Hypothalamus (tissue), 51 donors: ENCODE data around the gene CPT1A.

ENCODE experiments used
- DNase-seq, 51 donors: peaks; one replicate each; lab custom pipeline; 2025; lab: John Stamatoyannopoulos, UW

Gene CPT1A

DNA sequence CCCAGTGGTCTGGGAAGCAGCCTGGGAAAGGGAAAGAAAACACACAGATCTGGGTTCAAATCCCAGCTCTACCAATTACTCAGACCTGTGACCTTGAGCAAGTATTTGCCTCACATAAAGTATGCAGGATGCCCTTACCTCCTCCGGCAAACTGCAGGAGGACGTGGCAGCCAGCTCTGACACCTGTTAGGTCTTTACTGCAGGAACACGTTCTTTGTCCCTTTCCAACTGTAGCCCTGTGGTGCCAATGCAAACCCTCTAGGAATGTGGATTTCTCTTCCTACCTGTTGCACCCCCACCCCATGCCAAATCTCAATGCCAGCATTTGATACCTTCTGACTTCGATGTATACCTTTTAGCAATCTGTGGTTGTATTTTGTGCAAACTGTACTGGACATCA is 6.0 kb downstream of the CPT1A start:
- no peak for DNase-seq

DNA sequence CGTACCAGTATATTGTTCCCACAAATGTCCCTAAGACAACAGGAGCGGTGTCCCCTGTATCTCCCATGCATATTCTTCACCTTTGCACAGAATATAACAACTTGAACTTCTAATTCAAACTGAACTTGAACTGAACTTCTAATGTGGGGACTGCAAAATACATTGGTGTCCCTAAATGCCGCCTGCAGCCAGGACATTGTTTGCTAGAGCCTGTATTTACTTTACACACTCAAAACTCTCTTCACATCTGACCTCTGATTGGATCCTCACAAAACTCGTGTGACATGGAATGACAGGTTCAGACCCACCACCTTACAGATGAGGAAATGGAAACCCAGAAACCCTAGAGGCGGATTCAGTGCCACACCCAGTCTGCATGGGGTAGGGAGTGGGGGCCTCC is 6.4 kb downstream of the CPT1A start:
- DNase-seq, result no peak

DNA sequence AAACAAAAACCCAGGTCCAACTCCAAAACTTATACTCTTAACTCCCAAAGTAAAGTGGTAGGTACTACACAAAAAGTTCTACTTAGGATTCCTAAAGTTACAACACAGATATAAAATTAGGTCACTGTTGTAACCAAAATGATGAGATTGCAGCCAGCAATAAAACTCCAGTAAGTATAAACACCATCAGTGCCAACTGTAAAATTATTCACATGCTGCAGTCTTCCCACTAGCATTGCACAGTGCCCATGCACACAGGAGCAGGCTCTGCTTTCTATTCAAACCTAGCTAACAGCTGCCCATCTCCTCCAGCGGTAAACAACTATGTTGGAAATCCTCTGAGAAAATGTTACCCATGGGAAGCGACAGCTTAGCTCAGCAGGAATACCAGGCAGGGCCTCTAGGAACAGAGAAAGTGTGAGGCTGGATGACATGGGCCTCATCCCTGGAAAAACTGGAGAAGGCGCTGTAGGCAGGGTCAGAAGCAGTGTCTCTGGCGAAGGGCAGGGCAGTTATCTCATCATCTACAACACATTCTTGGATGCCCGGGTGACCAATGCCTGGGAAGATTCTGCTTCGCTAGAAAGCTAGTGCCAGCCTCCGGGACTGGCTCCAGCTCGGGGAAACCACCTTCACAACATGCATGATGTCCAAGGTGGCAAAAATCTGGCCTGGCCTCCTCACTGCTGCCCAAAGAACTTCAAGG is 9.1 kb downstream of the CPT1A start:
- peak in 1 of 51 donors; percentile 11 for DNase-seq

DNA sequence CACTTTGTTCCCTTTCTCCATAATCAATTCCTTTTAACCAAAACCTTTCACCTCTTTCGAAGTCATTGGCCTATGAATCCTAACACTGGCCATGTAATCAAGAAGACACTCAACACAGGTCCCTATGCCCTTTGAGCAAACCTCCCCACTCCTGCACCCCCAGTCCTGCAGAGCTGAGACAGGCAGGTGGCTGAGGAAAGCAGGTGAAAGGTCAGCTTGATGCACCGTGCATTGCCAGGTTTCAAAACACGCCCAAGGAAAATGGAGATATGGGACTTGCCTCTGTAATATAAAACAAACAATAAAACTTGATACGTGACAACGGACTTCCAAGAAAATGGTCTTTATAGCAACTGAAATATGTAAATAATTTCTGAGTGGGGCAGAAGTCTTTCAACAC is 10.6 kb downstream of the CPT1A start:
- DNase-seq, result no peak

DNA sequence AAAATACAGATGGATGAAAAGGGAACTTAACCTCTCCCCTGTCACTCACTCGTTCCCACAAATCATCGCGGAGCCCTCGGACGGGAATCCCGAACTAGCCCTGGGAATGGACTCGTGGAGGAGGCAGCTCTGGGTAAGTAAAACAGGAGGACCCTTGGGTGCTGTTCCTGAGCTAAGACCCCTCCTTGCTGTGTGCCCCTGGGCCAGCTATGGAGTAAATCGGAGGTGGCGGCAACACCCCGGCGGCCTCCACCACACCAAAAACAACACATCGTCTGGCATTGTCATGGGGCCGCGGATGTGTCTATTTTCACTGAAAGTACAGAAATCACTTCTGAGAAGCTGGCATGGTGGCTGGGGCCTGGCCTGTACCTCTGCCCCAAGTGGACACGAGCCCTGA is 12.1 kb downstream of the CPT1A start:
- DNase-seq, result no peak

DNA sequence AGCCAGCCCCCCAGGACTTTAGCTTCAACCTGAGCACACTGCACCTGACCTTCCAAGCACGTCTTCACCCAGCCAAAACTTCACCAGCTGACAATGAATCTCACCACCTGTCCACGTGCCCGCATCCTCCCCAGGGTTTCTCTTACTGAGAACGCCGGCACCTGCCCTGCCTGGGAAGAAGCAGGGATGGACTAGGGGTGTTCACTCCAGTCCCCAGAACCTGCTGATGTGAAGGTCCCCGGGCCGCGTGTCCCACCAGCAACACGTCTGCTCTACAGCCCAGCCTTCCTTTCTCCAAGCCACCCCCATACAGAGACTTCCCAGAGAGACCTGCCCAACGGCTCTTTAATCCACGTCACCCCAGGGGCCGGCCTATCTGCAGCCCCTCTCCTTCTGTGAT is 12.8 kb downstream of the CPT1A start:
- no peak for DNase-seq

DNA sequence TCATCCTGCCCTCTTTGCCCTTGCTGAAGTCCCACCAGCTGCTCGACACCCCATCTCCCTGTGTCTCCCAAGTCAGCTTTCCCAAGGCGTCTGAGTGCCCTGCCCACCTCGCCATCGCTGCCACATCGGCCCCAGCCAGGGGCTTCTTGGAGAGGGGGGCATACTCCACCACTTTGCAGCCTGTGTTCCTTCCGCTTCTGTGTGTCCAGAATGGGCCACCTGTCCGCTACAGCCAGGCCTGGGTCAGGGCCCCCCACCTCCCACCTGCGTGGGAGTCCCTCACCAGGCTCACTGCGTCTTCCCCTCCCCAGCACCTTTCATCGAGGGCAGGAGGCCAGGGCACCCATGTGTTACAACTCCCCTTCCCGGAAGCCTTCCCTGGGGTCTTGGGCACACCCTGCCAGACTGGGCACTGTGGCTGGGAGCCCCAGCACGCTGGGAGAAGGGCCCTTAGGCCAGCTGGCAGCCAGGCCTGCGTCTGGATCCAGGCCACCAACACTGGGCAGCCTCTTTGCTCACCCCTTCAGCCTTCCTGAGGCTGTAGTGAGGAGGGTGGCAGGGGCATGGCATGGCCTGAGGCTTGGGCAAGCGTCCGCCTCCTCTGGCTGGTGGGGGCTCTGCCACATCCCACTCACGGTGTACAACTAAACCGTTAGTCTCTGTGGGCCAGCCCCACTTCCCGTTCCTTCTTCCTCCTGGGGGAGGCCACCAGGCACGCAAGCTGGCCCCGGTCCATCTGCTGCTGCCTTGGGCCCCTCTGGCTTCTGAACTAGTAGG is 13.4 kb downstream of the CPT1A start:
- peak in 19 of 51 donors; percentile 12 to 60 (median 35) for DNase-seq

DNA sequence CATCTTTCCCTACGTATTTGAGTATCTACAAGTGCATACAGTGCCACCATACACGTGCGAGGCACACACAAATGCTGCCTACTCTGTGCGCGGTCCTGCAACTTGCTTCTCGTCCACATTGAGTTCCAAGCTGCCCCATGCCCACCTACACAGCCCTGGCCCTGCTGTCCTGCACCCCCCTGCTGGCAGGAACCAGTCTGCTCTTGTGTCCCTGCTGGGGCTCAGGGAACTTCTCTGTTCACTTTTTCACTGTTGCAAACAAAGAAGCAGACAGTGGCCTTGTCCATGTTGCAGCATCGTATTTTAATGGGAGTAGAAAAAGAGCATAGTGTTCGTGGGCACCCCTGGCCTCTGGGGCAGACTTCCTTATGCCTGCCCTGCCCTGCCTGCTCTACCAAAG is 14.0 kb downstream of the CPT1A start:
- DNase-seq, result peak in 1 of 51 donors; percentile 10

DNA sequence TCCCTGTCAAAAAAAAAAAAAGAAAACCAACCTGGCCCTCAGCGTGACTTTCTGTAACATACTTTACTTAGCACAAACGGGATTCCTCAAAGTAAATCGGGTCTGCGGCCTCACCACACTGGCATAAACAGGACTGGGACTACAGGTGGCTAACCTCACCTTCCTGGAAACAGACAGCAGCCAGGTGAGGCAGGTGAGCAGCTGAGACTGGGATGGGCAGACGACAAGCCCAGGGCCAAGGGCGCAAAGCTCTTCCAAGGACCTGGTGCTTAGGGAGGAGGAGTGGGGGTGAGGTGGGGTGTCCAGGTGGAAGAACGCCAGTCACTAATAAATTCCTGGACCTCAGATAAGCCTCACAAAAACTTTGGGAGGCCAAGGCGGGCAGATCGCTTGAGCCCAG is 15.0 kb downstream of the CPT1A start:
- no peak for DNase-seq

DNA sequence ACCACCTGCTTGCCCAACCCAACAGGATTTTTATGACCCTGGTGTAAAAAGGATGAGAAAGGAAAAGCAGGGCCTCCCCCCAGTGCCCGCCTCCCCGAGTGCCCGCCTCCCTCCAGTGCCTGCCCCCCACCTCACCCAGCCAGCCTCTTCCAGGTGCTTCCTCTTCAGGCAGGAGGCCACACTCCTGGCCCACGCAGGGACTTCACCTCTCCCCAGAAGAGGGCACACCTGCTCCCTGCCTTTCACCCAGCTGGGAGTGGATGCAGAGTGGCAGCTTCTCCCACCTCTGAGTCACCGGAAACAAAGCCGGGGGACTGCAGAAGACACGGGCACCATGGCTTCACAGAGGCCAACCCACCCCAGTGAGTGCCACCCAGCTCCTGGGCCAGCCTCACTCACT is 16.1 kb downstream of the CPT1A start:
- no peak for DNase-seq

DNA sequence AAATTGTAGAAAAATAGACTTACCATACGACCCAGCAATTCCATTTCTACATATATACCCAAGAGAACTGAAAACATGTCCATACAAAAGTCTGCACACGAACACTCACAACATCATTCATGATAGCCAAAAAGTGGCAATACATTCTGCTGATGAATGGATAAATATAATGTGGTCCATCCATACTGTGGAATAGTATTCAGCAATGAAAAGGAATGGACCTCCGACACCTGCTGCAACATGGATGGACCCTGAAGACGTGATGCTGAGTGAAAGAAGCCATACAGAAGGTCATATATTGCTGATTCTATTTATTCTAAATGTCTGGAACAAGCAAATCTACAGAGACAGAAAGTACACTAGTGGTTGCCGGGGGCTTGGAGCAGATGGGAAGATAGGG is 19.2 kb downstream of the CPT1A start:
- no peak for DNase-seq

DNA sequence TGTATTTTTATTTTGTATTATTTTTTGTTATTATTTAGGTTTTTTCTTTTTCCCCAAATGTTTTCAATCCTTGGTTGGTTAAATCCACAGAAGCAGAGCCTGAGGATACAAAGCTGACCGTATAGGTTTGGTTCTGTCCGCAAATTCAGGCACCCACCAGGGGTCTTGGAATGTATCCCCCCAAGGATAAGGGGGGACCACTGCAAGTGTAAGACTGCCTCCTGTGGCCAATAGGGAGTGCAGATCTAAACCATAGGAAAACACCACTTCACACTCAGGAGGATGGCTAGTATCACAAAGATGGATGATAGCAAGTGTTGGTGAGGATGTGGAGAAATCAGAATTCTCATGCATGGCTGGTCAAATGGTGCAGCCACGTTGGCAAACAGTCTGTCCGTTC is 20.0 kb downstream of the CPT1A start:
- no peak for DNase-seq

DNA sequence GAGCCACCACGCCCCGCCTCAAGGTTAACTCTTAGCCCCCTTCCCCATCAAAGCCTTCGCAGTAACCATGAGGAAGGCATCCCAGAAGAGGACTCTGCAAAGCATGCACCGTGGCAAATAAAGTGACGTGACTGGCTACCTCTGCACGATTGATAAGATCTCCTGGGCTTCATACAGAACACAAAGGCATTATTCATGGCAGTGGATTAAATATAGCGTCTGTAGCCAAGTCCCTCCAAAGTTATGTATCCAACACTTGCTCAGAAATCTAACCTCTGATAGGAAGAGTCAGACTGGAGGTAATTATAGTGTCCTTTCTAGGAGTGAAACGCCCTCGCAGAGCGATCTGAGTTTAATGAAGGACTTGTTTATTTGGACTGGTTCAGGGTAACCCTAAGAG is 22.4 kb downstream of the CPT1A start:
- no peak for DNase-seq

DNA sequence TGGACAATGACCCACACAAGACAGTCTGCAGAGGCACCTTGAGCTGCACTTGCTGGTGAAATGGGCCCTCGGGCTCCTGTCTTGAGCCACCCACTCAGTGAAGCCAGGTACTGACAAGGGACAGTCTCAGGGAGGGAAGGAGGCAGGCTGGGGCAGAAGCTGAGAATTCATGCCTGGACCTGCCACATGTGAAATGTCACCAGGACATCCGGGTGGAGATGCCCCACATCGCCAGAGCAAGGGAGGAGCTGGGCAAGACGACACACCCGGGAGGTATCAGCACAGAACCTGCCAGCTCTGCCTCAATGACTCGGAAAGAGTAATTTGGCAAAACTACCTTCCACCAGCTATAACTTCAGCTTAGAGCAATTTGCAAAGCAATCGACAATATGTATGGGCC is 23.5 kb downstream of the CPT1A start:
- no peak for DNase-seq

DNA sequence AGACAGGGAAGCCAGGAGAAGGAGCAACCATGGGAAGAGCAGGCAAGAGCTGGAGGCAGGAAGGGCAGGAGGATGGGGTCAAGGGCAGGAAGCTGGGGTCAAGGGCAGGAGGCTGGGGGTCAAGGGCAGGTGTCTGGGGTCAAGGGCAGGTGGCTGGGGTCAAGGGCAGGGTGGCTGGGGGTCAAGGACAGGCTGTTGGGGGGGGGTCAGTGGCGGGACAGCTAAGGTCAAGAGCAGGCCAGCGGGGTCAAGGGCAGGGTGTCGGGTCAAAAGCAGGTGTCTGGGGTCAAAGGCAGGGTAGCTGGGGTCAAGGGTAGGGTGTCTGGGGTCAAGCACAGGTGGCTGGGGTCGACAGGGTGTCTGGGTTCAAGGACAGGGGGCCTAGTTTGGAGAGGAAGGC is 24.2 kb downstream of the CPT1A start:
- no peak for DNase-seq

DNA sequence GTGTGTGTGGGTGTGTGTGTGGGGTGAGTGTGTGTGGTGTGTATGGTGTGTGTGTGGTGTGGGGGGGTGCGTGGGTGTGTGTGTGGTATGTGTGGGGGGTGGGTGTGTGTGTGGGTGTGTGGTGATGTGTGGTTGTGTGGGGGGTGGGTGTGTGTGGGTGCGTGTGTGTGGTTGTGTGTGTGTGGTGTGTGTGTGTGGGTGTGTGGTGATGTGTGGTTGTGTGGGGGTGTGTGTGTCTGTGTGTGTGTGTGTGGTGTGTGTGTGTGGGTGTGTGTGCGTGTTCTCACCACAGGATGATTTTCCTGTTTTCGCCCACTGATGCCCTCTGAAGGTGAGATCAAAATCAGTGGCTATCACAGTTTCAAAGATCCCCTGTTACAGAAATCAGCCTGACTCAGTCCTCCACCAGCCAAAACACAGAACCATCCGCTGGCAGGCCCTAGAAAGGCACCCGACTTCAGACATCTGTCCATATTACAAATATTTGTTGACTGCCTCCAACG is 24.7 kb downstream of the CPT1A start:
- DNase-seq, result no peak

DNA sequence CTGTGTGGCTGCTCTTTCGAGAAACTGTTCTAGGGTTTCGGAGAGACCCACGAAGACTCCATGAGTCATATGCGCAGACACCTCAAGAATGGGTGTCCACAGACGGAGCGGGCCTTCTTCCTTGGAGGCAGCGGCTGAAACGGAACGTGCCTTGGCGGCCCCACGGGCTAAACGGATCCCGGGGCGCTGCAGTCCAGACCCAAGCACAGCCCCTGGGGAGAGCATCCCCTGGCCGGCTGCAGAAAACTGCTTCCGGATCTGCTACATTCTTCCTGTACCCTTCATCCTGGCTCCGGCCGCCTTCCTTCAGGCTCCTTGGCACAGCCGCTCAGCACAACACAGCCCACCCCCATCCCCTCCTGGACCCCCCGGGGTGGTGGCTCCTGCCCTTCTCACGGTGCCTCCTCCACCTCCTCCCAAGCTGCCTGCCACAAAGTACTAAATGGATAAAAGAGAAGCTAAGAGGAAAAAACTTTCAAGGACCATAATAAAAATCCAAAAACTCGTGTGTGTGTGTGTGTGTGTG is 25.4 kb downstream of the CPT1A start:
- DNase-seq, result no peak

DNA sequence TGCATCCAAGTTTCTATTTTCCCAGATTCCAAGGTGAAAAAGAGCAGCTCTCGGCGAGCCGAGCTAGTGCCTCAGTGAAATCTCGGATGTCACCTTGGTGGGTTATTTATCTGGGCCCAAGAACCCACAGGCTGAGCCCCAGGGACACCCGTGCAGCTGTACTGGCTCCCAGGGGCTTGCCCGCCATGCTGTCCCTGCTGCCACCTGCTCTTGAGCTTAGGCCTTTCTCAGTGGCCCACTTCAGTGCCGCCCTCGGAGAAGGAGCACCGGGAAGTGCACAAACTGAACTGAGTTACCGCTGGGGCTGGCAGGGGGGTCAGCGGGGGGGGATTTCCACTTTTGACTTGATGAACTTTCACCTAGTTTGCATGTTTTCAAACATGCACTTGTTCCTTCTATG is 27.9 kb downstream of the CPT1A start:
- DNase-seq, result no peak

DNA sequence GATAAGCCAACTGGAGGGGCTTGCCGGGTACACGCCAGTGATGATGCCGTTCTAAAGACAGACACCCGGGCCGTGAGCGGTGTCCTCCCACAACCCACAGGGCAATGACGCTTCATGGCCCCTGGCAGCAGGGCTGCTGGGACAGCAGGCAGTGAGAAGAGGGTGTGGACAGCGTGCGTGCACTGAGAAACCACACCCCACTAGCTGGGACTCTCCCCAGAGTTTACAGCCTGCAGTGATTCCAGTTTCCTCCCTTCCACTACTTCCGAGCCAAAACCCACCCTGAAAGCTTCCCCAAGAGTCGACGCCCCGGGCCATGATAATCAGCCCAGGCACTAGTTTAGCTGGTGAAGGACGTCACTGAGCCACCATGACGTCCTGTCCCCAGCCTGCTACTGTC is 29.2 kb downstream of the CPT1A start:
- no peak for DNase-seq

DNA sequence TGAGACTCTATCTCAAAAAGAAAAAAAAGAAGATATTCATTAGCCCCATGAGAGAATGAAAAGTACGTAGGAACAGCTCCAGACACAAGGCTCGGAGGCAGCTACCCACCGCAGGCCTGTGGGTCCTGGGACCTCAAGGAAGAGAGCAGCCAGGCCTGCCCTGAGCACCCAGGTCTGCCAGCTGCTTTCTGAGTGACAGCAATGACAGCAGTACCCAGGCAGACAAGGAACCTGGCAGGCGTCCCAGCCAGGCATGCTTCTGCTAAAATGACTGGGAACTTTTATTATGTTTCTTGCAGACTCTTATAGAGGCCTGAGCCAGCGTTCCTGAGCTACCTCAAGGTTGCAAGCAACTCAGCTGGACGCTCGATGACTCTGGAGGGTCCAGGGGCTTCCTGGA is 31.6 kb downstream of the CPT1A start:
- peak in 20 of 51 donors; percentile 5 to 57 (median 33) for DNase-seq

DNA sequence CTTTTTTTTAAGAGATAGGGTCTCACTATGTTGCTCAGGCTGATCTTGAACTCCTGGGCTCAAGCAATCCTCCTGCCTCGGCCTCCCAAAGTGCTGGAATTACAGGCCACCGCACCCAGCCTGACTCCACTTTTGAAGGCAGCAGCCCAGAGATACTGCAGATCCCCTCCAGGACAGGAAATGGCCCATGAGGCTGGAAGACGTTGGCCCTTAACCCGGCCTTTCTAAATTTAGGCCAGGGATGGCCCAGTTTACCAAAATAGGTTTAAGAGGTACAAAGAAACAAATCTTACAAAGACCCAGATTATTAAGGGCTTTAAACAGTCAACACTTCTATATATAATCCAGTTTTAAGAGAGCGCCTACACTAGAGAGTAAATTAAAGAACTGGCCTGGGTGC is 32.2 kb downstream of the CPT1A start:
- no peak for DNase-seq

DNA sequence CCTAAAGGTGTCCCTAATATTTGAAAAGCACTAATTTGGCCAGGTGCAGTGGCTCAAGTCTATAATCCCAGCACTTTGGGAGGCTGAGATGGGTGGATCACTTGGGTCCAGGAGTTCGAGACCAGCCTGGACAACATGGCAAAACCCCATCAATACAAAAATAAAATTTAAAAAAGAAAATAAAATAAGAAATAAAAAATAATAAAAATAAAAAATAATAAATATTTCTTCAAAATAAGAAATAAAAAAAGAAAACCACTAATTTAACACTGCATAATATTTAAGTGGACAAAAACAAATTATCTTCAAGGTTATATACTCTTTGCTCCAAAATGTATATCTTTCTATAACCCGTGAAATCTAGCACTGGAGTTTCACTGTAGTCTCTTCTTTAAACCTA is 32.9 kb downstream of the CPT1A start:
- no peak for DNase-seq
